ENCODE data around the gene FRAS1.
"Not testable (repeated sequence)": the region's sequence is repeated elsewhere in the genome, so short reads cannot be mapped to it uniquely, and the experiment has no call there.

Gene FRAS1

DNA sequence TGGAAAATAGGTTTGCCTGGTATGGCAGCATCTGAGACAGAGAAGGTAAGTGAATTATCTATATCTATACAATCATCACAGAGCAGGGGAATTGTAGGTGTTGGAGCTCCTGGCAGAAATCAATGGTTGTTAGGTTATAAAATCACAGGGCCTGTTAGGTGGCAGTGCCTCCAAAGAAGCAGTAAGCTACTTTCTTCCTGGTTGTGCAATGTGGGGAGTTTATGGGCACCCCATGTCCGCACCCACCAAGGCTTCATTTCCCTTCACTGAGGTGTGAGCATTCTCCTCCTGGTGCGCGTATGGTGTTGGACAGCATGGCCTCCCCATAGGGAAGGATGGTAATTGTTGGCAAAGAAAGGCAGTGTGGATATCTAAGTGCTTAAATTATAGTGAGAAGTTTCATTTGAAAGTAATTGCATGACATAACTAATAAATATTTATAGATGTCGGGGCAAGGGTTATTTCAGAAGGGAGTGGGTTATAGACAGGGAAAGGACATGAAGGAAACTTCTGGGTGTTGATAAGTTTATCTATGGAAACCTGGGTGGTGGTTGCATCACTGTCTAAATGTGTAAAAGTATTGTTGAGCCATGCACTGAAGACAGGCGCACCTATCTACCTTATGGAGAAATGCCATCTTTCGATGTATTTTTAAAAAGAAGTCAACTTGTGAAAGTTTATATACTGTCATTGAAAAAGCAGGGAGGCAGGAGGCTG, 153.7 kb downstream of the FRAS1 start:
- DNase-seq (ENCODE audit: low read depth) = no peak

DNA sequence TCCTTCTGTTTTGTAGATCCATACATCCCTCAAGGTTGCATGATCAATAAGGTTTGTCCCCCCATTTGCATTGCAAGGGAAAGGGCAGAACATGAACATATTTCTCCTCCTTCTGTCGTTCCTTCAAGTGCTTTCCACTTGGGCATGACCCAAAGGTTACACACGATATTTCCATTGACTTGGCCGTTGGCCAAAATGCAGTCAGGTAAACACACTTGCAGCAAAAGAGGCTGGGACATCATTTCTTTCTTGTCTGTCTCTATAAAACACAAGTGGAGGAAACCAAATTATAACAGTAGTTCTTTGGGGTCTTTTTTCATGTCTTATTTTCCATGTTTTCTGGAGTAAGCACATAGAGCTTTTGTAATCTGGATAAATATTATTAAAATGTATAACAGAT, 156.1 kb downstream of the FRAS1 start:
- no peak for DNase-seq (ENCODE audit: low read depth)

DNA sequence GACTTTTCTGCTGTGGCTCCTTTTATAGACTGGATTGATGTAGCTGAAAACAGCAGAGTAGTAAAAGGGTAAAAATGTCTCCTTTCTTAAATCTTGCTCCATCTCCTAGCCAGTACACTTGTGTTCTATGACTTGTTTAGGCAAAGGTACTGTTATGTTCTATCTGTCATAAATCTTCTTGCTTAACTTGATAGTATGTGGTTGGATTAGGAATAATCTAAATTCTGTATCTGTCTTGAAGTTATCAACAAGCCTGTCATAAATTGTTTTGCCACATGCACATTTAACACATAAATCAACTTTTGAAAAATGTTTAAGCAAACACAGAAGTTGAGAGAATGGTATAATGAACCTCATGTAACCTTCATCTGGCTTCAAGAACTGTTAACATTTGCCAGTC, 157.0 kb downstream of the FRAS1 start:
- peak; percentile 72 for DNase-seq (ENCODE audit: low read depth)

DNA sequence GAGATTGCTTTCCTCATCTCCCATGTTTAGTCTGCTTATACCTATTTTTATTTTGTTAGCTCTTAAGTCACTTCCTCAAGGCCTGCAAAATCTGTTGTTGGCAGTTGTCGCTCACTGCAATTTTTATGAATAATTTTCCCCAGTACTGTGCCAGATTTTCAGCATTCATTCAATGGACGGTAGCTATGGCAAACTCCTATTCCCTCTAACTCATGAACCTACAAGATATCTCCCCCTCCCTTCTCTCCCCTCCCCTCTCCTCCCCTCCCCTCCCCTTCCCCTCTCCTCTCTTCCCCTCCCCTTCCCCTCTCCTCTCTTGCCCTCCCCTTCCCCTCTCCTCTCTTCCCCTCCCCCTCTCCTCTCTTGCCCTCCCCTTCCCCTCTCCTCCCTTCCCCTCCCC, 160.4 kb downstream of the FRAS1 start:
- no peak for DNase-seq (ENCODE audit: low read depth)

DNA sequence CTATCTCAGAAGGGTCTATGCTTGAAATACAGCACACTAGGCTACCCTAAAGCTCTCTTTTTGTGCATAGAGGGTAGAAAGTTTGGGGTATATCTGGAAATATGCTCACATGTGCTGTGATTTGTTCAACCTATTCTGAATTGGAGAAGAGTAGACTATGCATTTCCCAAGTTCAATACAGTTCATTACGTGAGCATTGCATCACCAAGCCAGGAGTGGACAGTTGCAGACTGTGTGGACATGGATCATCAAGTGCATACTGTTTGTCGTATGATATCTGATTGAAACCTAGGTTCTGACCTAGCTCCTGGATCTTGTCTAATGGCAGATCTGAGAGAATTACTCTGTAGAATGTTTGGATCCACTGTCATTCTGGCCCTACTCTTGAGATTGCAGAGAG, 161.1 kb downstream of the FRAS1 start:
- DNase-seq (ENCODE audit: low read depth) = no peak

DNA sequence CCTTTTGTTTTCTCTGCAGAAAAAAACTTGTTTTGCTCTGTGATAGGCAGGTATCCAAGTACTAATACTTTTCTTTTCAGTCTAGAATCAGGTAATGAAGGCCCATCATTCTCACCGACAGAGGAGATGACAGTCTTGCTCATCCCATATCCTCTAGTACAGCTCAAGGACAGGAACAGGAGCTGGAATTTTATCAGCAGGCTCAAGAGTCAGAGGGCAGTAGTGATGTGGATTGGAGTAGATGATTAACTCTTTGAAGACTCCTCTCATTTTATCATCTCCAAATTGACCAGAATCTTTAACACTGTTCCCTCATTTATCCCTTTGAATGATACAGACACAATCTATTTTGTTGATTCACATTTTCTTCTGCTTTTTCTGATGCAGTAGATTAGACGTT, 162.7 kb downstream of the FRAS1 start:
- DNase-seq (ENCODE audit: low read depth) = no peak

DNA sequence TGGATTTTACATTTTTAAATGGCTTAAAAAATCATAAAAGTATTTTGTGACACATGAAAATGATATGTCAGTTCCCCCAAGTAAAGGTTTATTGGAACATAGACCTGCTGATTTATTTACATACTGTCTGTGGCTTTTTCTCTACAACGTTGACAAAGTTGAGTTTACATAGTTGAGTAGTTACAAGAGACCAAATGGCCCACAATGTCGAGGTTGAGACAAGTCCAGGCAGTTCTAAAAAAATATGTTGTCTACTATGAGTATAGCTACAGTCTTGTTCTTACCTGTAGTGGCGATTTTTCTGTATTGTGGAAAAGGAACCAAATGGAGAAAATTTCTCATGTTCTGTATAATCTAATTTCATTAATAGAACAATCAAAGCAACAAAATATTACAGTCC, 163.2 kb downstream of the FRAS1 start:
- DNase-seq (ENCODE audit: low read depth) = no peak

DNA sequence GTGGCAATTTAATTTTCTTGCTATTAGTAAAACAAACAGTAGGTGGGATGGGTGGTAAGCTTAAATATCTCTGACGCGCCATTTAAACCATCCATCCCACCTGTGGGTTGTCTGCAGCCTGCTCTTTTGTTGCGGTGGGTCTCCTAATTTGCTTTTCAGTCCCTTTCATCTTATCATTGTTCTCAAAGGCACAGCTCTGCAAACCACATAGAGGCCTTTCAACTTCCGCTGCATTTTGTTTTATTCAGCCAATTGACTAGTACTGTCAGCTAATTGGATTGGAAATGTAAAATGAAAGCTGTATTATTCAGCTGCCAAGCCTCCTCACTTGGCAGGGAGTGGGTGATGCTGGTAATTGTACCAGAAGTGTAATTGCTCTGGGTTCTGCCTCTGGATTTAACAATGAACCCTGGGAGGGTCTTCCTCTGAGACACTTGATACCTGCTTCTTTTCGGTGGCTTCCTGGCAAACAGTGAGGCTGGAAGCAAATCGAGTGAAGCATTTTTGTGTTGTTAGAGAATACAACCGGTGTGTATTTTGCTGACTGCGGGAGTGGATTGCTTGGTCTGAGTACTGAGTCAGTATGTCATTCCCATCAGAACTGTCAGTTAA, 165.6 kb downstream of the FRAS1 start:
- no peak for DNase-seq (ENCODE audit: low read depth)

DNA sequence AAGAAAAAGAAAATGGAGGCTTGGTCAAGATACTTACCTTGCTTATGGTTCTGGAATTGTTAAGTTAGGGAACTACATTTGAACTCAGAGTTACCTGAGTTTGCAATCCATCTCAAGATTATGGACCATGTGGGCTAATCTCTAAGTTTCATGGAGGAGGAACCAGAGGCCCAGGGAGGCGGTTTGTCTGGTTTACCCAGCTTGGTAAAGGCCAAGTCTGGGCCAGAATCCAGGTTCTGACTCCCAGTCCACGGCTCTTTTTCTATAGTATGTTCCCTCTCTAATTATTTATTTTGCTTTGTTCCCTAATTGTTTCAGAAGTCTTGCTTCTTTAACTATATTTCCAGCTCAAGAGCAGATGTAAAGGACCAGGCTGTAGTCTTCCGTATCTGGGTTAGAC, 168.1 kb downstream of the FRAS1 start:
- DNase-seq (ENCODE audit: low read depth) = no peak

DNA sequence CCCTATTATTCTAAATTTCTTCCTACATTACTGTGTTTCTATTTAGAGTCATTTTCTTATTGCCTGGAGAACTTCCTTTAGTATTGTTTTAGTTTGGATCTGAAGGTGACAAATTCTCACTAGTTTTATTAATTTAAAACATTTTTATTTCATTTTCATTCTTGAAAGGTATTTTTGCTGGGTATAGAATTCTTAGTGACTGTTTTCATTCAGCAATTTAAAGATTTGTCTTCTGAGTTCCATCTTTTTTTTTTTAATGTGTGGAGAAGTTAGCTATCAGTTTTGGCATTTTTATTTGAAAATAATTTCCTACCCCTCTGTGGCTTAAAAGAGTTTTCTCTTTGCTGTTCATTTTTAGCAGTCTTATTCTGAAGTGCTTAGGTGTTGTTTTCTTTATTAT, 169.2 kb downstream of the FRAS1 start:
- DNase-seq (ENCODE audit: low read depth) = no peak

DNA sequence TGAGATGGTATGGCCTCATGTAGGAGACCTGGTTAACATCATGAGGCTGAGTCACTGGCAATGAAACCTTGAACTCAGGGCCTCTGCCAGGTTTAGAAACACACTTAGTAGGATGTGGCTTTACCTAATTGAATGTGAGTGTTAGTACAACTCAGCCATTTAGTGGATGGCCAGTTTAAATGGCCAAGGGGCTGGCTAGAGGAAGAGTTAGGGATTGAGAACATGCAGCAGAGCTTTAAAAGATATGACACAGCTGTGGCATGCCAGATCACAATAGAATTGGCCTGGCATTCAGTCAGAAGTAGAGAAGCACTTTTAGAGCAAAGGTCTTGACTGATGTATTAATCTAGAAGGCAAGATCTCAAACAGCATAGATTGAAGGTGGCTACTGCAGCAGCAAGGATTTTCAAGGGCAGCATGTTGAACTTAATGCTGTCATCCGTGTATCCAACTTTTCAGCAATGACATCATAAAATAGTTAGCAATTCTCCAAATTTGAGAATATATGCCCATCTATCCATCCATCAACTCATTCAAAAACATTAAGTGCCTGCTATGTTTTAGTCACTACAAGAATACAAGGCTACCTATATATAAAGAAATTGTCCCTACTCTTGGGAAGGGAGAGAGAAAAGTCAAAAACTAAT, 170.4 kb downstream of the FRAS1 start:
- no peak for DNase-seq (ENCODE audit: low read depth)

DNA sequence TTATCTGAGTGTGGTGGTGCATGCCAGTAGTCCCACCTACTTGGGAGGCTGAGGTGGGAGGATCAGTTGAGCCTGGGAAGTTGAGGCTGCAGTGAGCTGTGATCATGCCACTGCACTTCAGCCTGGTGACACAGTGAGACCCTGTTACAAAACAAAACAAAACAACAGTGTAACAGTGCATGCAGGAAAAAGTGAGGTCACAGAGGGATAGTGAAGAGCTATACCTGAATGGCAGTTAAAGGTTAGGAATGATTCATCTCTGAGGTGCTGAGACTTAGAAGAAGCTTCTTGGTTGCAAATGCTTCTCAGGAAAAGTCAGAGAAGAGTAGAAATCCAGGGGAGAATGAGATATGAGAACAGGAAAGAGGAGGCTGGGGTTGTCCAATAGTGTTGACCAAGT, 178.7 kb downstream of the FRAS1 start:
- no peak for DNase-seq (ENCODE audit: low read depth)

DNA sequence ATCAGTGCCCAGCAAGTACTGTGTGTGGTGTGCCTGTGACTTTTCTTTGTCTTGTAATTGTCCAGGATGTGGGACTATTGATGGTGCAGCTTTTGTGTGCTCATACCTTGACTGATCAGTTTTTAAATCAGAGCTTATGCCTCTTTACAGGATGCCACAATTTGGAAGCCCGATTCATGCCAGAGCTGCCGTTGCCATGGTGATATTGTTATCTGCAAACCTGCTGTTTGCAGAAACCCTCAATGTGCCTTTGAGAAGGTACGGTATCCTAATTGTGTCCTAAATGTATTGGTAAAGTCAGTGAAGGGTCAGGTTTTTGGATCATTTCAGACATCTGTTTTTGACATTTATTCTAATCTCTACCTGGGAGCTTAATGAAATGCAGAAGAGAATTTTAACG, 180.2 kb downstream of the FRAS1 start:
- DNase-seq (ENCODE audit: low read depth) = no peak

DNA sequence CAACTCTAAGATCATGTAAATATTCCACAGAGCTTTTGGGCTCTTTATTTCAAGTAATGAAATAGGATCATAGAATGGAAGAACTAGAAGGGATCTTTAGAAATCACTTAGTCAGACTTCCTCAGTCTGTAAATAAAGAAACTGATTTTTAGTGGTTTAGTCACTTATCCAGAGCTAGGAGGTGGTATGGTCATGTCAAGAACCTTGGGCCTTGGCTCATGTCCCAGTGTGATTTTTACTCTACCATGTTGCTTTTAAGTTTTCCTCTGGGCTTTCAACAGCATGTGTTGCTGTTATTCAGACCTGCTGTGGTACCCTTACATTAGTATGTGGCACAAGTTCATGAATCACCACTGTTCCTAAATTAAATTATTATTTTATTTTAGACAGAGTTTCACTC, 184.9 kb downstream of the FRAS1 start:
- DNase-seq (ENCODE audit: low read depth) = peak; percentile 14

DNA sequence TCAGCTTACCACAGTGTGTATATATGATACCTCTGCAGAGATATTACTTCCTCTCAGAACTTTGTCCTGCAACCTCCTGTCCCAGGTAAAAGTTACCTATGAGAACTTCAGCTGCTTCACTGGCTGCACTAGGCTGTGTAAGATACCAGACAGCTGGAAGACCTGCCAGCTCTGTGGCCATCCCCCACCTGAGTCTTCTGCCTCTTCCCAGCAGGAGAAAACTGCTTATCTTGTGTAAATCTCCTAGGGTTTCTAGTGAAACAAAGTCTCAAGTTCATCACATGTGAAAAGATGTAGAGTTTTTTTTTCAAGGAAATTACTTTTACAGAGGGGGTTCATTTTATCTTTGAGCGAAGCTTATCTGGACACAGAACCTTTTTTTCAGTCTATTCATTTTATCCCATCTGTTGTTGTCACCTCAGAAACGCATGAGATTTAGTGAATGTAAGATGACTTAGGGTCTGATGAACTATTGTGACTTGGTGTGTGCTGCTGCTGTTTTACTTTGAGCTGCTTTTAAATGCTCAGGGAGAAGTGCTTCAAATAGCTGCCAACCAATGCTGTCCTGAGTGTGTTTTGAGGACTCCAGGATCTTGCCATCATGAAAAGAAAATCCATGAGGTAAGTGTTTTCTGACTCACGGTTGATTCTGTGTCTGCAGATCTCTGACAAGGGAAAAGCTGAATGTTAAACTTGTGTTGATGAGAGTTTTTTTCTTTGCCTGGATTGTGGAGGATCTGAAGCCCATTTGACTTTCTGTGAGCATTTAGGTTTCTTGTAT, 187.8 kb downstream of the FRAS1 start:
- no peak for DNase-seq (ENCODE audit: low read depth)

DNA sequence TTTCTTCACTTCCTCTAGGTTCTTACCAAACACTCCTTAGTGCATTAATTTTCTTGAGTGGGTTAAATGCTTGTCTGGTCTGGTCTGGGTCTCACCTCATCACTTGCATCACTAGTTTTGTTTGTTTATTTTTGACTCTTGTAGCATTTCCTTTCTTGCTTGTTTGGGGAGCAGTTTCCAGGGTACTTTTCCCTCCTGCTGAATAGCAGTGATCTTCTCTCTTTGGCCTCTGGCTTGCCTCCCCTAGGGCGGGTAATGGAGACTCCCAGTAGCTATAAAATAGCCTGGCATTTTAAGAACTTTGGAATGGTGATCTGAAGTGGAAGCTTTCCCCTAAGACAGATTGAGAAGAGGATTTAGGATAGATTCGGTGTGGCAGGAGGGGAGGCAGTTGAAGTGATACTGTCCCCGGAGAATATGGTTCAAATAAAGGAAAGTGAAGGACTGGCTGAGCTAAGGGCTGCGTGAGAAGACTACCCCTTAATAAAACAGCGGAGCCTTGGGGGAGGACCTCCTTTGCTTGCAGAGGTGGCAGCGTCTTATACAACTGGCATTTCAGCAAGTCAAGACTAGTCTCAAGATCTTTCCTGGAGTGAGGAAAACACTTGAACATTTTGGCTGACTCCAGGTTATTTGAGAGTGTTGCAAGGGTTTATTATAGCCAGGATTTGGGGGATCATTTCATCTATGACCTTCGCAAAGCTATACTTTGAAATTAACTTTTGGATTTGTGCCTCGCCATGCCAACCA, 190.6 kb downstream of the FRAS1 start:
- no peak for DNase-seq (ENCODE audit: low read depth)

DNA sequence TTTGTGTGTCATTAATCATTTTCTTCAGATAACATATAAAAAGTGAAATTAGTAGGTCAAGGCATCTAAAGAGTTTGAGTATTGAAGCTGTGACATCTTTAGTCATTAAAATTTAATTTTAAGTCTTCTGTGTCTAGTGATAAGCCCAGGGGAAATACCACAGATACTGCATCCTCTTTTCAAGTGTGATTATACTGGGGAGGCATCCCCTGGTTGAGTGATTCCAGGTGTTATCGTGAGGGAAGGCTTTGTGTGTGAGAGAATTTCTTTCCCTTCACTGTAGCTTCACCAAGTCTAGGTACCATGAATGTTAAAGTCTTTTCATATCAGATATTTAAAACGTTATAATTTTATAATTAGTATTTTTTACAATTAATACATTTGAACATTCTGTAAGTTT, 193.4 kb downstream of the FRAS1 start:
- DNase-seq (ENCODE audit: low read depth) = no peak

DNA sequence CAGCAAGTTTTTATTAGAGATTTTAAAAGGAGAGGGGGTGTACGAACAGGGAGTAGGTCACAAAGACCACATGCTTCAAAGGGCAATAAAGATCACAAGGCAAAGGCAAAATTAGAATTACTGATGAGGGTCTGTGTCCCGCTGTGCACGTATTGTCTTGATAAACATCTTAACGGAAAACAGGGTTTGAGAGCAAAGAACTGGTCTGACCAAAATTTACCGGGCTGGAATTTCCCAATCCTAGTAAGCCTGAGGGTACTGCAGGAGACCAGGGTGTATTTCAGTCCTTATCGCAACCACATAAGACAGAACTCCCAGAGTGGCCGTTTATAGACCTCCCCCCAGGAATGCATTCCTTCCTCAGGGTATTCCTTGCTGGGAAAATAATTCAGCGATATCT, 195.7 kb downstream of the FRAS1 start:
- DNase-seq (ENCODE audit: low read depth) = not testable (repeated sequence)

DNA sequence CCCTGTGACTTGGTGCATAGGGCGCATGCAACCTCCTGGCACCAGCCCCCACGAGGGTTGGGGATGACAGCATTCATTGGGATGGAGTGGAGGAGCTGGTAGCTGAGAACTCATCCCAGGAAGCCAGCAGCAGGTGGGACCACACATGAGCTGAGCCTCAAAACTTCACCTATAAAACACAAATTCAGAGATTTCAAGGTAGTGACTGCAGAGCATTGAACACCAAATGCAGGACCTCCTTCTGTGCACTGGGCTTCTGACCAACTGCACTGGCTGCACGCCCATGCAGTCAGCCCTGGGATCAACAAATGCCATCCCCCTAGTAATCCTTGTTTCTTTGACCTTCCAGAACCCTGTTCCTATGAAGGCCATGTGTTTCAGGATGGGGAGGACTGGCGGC, 197.8 kb downstream of the FRAS1 start:
- no peak for DNase-seq (ENCODE audit: low read depth)

DNA sequence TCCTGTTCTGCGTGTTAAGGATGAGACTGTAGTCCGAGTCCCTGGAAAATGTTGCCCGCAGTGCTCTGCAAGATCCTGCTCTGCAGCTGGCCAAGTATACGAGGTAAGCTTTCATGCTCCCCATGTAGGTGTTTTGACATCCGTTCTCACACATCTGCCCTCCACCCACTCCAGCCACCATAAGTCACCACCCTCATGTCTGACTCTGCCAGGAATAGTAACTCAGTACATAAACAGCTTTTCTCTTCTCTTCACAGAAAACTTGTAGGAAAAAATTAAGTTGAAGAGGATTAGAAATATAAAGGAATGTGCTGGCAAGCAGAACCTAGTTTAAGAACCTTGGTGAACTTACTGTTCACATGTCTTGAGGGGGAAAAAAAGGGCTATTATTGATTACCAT, 207.9 kb downstream of the FRAS1 start:
- no peak for DNase-seq (ENCODE audit: low read depth)

DNA sequence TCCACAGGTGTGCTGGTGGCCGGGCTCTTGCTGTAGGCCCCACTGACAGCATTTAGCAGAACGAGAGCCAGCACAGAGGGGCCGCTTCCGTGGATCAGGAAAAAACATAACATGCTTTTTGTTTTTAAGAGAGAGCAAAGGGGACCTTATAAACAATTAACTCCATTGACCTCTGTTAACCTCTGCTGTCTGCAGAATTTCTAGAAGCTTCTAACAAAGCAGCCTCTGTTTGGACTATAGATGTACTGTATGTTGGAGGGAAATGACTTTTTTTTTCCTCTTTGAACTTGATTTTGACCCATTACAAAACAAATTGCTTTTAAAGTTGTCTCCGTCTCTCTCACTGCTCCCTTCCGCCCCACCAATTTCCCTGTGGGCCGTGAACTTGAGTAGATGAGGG, 210.7 kb downstream of the FRAS1 start:
- no peak for DNase-seq (ENCODE audit: low read depth)

DNA sequence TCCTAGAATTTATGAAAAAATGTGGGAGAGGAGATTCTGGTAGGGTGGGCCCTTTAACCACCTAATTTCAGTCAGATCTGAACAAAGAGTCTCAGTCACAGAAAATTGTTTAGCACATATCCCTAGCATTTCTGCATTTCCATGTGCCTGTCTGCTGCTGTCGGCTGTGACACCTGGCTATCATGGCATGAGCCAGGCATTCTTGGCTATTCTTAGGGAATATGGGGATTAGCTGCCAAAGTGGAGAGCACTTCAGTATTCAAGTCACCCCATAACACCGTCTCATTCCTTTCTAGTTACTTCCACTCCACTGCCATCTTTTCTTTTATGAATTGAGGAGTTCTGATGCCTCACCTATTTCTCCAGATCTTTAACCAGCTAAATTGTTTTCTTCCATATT, 211.5 kb downstream of the FRAS1 start:
- no peak for DNase-seq (ENCODE audit: low read depth)
